K562 (cell line): ENCODE measurements around the gene MAGI1. TPM values are rescaled to one million over a fixed set of nuclear protein-coding genes. Genes with fewer than 3 reads are reported as not detected.

Experiments
- ATAC-seq: fragments of 200-7000 bp; cut with Tn5 transposase; 3 replicates; pipeline ENCODE4 v1.9.1; 2020; ENCODE audit warnings: moderate library complexity
- BruUV-seq: library from RNA; stranded (reverse); fragments of 400-500 nt; replicated peaks from 2 replicates; lab custom pipeline; 2021; lab: Mats Ljungman, UMichigan
- CTCF ChIA-PET: fragments of 300-600 bp; formaldehyde crosslinking; extraction: SDS; loops from one replicate; lab custom pipeline; 2021; ENCODE audit warnings: low intra/inter-chr PET ratio; lab: Yijun Ruan, JAX
- POLR2A ChIA-PET: fragments of 300-600, 350-650 bp; sonication (Branson Sonifier 250); formaldehyde crosslinking; extraction: SDS; loops from one replicate; lab custom pipeline; 2021; ENCODE audit warnings: antibody characterized with exemption, inconsistent platforms; lab: Yijun Ruan, JAX
- DNase-seq, 4 experiments: peaks; one replicate each; pipeline versions ENCODE4 v3.0.0 to v3.0.0-alpha.2; 2011 to 2018; ENCODE audit warnings: low spot score in 3 of 4, mixed read lengths in 3 of 4; ENCODE audit errors: extremely low read depth in 1 of 4
- FAIRE-seq: peaks from 2 replicates; lab custom pipeline; 2011; peaks lifted over from hg19 to GRCh38; lab: Jason Lieb, UNC
- H2AFZ ChIP-seq: 2 replicates; pipeline ENCODE4 v1.6.0; 2011; ENCODE audit warnings: low read depth, low read length, control low read depth, inconsistent platforms
- H3K27ac ChIP-seq: fragments of 200-600 bp; 3 replicates; pipeline ENCODE4 v1.8.0; 2011; ENCODE audit warnings: low read depth, mild to moderate bottlenecking, control low read depth, inconsistent platforms, low read length, moderate library complexity, mixed read lengths; ENCODE audit errors: extremely low read depth
- H3K27me3 ChIP-seq, 2 experiments: fragments of 300-600 bp in 1 of 2; 2 replicates in 1 of 2; 3 replicates in 1 of 2; pipeline versions ENCODE4 v1.6.0 to v1.8.0; 2011; ENCODE audit warnings: inconsistent platforms in 2 of 2, low read length in 2 of 2, mild to moderate bottlenecking in 1 of 2, mixed read lengths in 1 of 2, moderate library complexity in 1 of 2; ENCODE audit not compliant: control insufficient read depth in 2 of 2, insufficient read depth in 2 of 2
- H3K36me3 ChIP-seq: fragments of 300-600 bp; 3 replicates; pipeline ENCODE4 v1.8.0; 2011; ENCODE audit warnings: mild to moderate bottlenecking, low read length, inconsistent platforms; ENCODE audit not compliant: control insufficient read depth, insufficient read depth
- H3K4me1 ChIP-seq, 2 experiments: fragments of 200-600 bp in 1 of 2; replicated peaks in 1 of 2; 2 replicates in 1 of 2; 3 replicates in 1 of 2; pipeline versions ENCODE4 v1.5.1 to v1.8.0; 2011; ENCODE audit warnings: inconsistent platforms in 2 of 2, low read length in 2 of 2, mild to moderate bottlenecking in 1 of 2, mixed read lengths in 1 of 2, moderate library complexity in 1 of 2; ENCODE audit not compliant: control insufficient read depth in 2 of 2, insufficient read depth in 2 of 2
- H3K4me2 ChIP-seq: 2 replicates; pipeline ENCODE4 v1.6.1; 2011; ENCODE audit warnings: low read length, control low read depth, inconsistent platforms, mixed read lengths; ENCODE audit not compliant: insufficient read depth
- H3K4me3 ChIP-seq: fragments of 200-600 bp; sonication (generic), shearing (Covaris generic); 2 replicates; pipeline ENCODE4 v1.5.1; 2016; ENCODE audit warnings: control low read depth, inconsistent platforms
- H3K79me2 ChIP-seq: fragments of 200-600 bp; 3 replicates; pipeline ENCODE4 v1.8.0; 2011; ENCODE audit warnings: low read length, inconsistent platforms; ENCODE audit not compliant: control insufficient read depth, insufficient read depth
- H3K9ac ChIP-seq, 2 experiments: 2 replicates each; pipeline versions ENCODE4 v1.6.0 to v1.6.1; 2011; ENCODE audit warnings: low read depth in 2 of 2, low read length in 2 of 2, control low read depth in 1 of 2, inconsistent platforms in 1 of 2, mild to moderate bottlenecking in 1 of 2, mixed read lengths in 1 of 2; ENCODE audit not compliant: insufficient read depth in 1 of 2
- H3K9me1 ChIP-seq: one replicate; pipeline ENCODE4 v1.6.0; 2011; ENCODE audit warnings: inconsistent platforms, mild to moderate bottlenecking, low read length, moderate library complexity; ENCODE audit not compliant: control insufficient read depth, insufficient read depth
- H3K9me3 ChIP-seq: replicated peaks from 2 replicates; pipeline ENCODE4 v1.5.1; 2011; ENCODE audit warnings: low read depth, low read length, inconsistent platforms; ENCODE audit not compliant: control insufficient read depth, insufficient read depth
- H4K20me1 ChIP-seq: replicated peaks from 2 replicates; pipeline ENCODE4 v1.6.1; 2011; ENCODE audit warnings: low read length, inconsistent platforms, mixed read lengths; ENCODE audit not compliant: control insufficient read depth, insufficient read depth
- ARID2 ChIP-seq: fragments of 450-650 bp; IDR thresholded peaks from 2 replicates; pipeline ENCODE4 v1.6.1; 2017; ENCODE audit warnings: antibody characterized with exemption, mild to moderate bottlenecking
- CBX3 ChIP-seq, 2 experiments: IDR thresholded peaks; 1 replicate in 1 of 2; 2 replicates in 1 of 2; pipeline ENCODE4 v1.6.1; 2012; ENCODE audit warnings: inconsistent platforms in 2 of 2, low read length in 2 of 2, borderline replicate concordance in 1 of 2, control low read depth in 1 of 2
- PTTG1 ChIP-seq: fragments of 450-650 bp; IDR thresholded peaks from 2 replicates; pipeline ENCODE4 v1.6.1; 2016; ENCODE audit warnings: low read depth, mild to moderate bottlenecking, missing genetic modification characterization, missing compliant biosample characterization
- SPI1 ChIP-seq: IDR thresholded peaks from 2 replicates; pipeline ENCODE4 v1.6.1; 2011; ENCODE audit warnings: low read depth, low read length, control low read depth, borderline replicate concordance
- TAF1 ChIP-seq: IDR thresholded peaks from 2 replicates; pipeline ENCODE4 v1.6.1; 2011; ENCODE audit warnings: mild to moderate bottlenecking, low read length, moderate library complexity; ENCODE audit not compliant: insufficient read depth, control insufficient read depth, severe bottlenecking; ENCODE audit errors: extremely low read depth
- ZBTB7A ChIP-seq: IDR thresholded peaks from 2 replicates; pipeline ENCODE4 v1.6.1; 2011; ENCODE audit warnings: low read depth, mild to moderate bottlenecking, low read length, moderate library complexity, borderline replicate concordance; ENCODE audit not compliant: control insufficient read depth
- ZNF311 ChIP-seq: fragments of 250-450 bp; sonication (Bioruptor Pico); IDR thresholded peaks from 2 replicates; pipeline ENCODE4 v1.4.0; 2020; ENCODE audit warnings: mild to moderate bottlenecking, moderate library complexity
- ZNF583 ChIP-seq: fragments of 250-450 bp; sonication (Bioruptor Pico); IDR thresholded peaks from 2 replicates; pipeline ENCODE4 v1.4.0; 2020
- ZNF76 ChIP-seq: fragments of 250-450 bp; sonication (Bioruptor Pico); IDR thresholded peaks from 2 replicates; pipeline ENCODE4 v1.4.0; 2020; ENCODE audit warnings: mild to moderate bottlenecking, moderate library complexity, borderline replicate concordance
- WGBS: fragments of 100-300 bp; shearing (Covaris generic); methylation state at CpG from one replicate; pipeline ENCODE4 v1.1.6; 2016; ENCODE audit warnings: low coverage, mixed read lengths; ENCODE audit not compliant: insufficient coverage; ENCODE audit errors: missing lambda C conversion rate; 5-methylcytosine and 5-hydroxymethylcytosine counted together
- in situ Hi-C: fragments of 300-500 bp; cut with MboI; formaldehyde crosslinking; loops from 4 replicates; pipeline ENCODE4 v1.15.0; 2018; ENCODE audit warnings: inconsistent platforms, mixed read lengths
- intact Hi-C: fragments of 100-400 bp; cut with micrococcal nuclease; formaldehyde crosslinking; loops from 2 replicates; pipeline ENCODE4 v1.14.2; 2022
- polyA plus RNA-seq, 8 experiments: library from polyadenylated mRNA; depleted of rRNA in 4 of 8; stranded (reverse) in 5 of 8; unstranded in 3 of 8; fragments of >200 nt; fragmentation: Nextera tagmentation in 2 of 8; fragmentation: Illumina TruSeq in 1 of 8; extraction: Ambion mirVana in 2 of 8; extraction: Trizol in 1 of 8; gene quantifications; 2 replicates each; pipeline versions ENCODE4 v1.2.1 to v1.2.3, GENCODE V29; 2011 to 2014; ENCODE audit warnings: inconsistent platforms in 1 of 8, missing spikeins in 1 of 8
- total RNA-seq, 7 experiments: library from RNA; depleted of rRNA in 6 of 7; stranded (reverse); fragments of >200 nt in 6 of 7; fragmentation: Illumina TruSeq in 2 of 7; extraction: Trizol in 2 of 7; gene quantifications; 2 replicates each; pipeline versions ENCODE4 v1.2.1 to v1.2.3, GENCODE V29; 2011 to 2021; ENCODE audit warnings: low replicate concordance in 1 of 7
- TF ChIP-seq, protein P1 (sequence below): fragments of 450-650 bp; IDR thresholded peaks from 2 replicates; pipeline ENCODE4 v1.6.1; 2018; ENCODE audit not compliant: partially characterized antibody

MAGI1 gene
- total and polyA plus RNA-seq, 9 of the 15 experiments (the other 6 are each of a cell fraction or from before 2014, with no cell fraction given), result 7.8 to 59.4 (median 43.2) TPM

- H4K20me1 ChIP-seq, result no peaks in the 10 kb centered on the region
- TF ChIP-seq SPI1, result no peak
- TF ChIP-seq ZNF583 (CRISPR knock-in tag), result no peak
- TF ChIP-seq, protein P1, sequence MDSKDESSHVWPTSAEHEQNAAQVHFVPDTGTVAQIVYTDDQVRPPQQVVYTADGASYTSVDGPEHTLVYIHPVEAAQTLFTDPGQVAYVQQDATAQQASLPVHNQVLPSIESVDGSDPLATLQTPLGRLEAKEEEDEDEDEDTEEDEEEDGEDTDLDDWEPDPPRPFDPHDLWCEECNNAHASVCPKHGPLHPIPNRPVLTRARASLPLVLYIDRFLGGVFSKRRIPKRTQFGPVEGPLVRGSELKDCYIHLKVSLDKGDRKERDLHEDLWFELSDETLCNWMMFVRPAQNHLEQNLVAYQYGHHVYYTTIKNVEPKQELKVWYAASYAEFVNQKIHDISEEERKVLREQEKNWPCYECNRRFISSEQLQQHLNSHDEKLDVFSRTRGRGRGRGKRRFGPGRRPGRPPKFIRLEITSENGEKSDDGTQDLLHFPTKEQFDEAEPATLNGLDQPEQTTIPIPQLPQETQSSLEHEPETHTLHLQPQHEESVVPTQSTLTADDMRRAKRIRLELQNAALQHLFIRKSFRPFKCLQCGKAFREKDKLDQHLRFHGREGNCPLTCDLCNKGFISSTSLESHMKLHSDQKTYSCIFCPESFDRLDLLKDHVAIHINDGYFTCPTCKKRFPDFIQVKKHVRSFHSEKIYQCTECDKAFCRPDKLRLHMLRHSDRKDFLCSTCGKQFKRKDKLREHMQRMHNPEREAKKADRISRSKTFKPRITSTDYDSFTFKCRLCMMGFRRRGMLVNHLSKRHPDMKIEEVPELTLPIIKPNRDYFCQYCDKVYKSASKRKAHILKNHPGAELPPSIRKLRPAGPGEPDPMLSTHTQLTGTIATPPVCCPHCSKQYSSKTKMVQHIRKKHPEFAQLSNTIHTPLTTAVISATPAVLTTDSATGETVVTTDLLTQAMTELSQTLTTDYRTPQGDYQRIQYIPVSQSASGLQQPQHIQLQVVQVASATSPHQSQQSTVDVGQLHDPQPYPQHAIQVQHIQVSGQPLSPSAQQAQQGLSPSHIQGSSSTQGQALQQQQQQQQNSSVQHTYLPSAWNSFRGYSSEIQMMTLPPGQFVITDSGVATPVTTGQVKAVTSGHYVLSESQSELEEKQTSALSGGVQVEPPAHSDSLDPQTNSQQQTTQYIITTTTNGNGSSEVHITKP, result no peak
- TF ChIP-seq ZNF76 (CRISPR knock-in tag), result no peak
- TF ChIP-seq CBX3 (IDR thresholded peaks at IDR 0.05; ENCODE audit: borderline replicate concordance in 1 of 2, low read length in 2 of 2), result no peak
- no peak for TF ChIP-seq PTTG1 (tag)
- TF ChIP-seq ZBTB7A, result no peak
- TF ChIP-seq ZNF311 (CRISPR knock-in tag), result no peak
- TF ChIP-seq ARID2, result no peak
- no peak for TF ChIP-seq TAF1
- H3K36me3 ChIP-seq, result peaks cover 45% of the 10 kb centered on the region; the same call in 2 of the 3 replicates
- intact Hi-C loops, result no loop called here
- POLR2A ChIA-PET, result no interaction called here
- H3K9ac ChIP-seq, result no peak overlapping the region
- H3K4me2 ChIP-seq, result no peak overlapping the region
- 76% methylated on average over 7 of the region's 7 CpGs for WGBS
- ATAC-seq (no peak), DNase-seq (no peak), FAIRE-seq (no peak)
- no peaks in the 10 kb centered on the region for H3K9me3 ChIP-seq
- CTCF ChIA-PET, result no interaction called here
- H3K4me1 ChIP-seq, result no peaks in the 10 kb centered on the region
- H3K79me2 ChIP-seq, result no peaks in the 10 kb centered on the region
- H3K4me3 ChIP-seq, result no peak overlapping the region
- BruUV-seq, result no TSS peak
- H3K27ac ChIP-seq, result no peak overlapping the region
- H3K27me3 ChIP-seq, result no peaks in the 10 kb centered on the region
- in situ Hi-C loops, result loop anchor here (10.0 kb wide), 1 partner anchor 290 kb away; no protein-coding TSS in a partner anchor
- H3K9me1 ChIP-seq, result no peaks in the 10 kb centered on the region
- no peak overlapping the region for H2AFZ ChIP-seq
These were observed 594.3 kb downstream of the MAGI1 start for GRCh38 chr3:65444447-65444815.
